K562 (cell line): ENCODE measurements around the gene GNAQ.

Experiments
- ARID2 ChIP-seq: fragments of 450-650 bp; IDR thresholded peaks from 2 replicates; pipeline ENCODE4 v1.6.1; 2017; ENCODE audit warnings: antibody characterized with exemption, mild to moderate bottlenecking
- ATF3 ChIP-seq, 2 experiments: fragments of 450-650 bp in 1 of 2; sonication (generic) in 1 of 2; formaldehyde crosslinking in 1 of 2; IDR thresholded peaks in 1 of 2; conservative IDR thresholded peaks in 1 of 2; 2 replicates each; pipeline versions ENCODE4 v1.6.1 to v1.8.1; 2016 to 2023; ENCODE audit warnings: mild to moderate bottlenecking in 2 of 2, moderate library complexity in 2 of 2, inconsistent platforms in 1 of 2, missing genetic modification reagents in 1 of 2
- CTCF ChIP-seq, 3 experiments: IDR thresholded peaks in 2 of 3; conservative IDR thresholded peaks in 1 of 3; 2 replicates each; pipeline ENCODE4 v1.5.1; 2011 to 2012; ENCODE audit warnings: low read length in 3 of 3, mild to moderate bottlenecking in 3 of 3, control low read depth in 2 of 3, improper control_type of control experiment in 1 of 3, inconsistent platforms in 1 of 3, low read depth in 1 of 3, mixed read lengths in 1 of 3, moderate library complexity in 1 of 3; ENCODE audit not compliant: insufficient read depth in 2 of 3
- EZH2 ChIP-seq: IDR thresholded peaks from 2 replicates; pipeline ENCODE4 v1.6.1; 2012; ENCODE audit warnings: low read depth, mild to moderate bottlenecking, inconsistent platforms, low read length, borderline replicate concordance
- HEY1 ChIP-seq: fragments of 250-450 bp; sonication (Bioruptor Pico); IDR thresholded peaks from 2 replicates; pipeline ENCODE4 v1.5.0; 2020; ENCODE audit warnings: mild to moderate bottlenecking, moderate library complexity, borderline replicate concordance
- MEF2D ChIP-seq: conservative IDR thresholded peaks from 2 replicates; pipeline ENCODE4 v1.6.1; 2016; ENCODE audit warnings: low read depth, missing genetic modification characterization, missing compliant biosample characterization
- NONO ChIP-seq, 2 experiments: fragments of 200-400 bp in 1 of 2; fragments of 450-650 bp in 1 of 2; formaldehyde crosslinking in 1 of 2; IDR thresholded peaks; 2 replicates each; pipeline ENCODE4 v1.6.1; 2017; ENCODE audit warnings: low read depth in 2 of 2, mild to moderate bottlenecking in 2 of 2, moderate library complexity in 2 of 2, low read length in 1 of 2
- RCOR1 ChIP-seq, 2 experiments: IDR thresholded peaks; 2 replicates each; pipeline ENCODE4 v1.6.1; 2012; ENCODE audit warnings: low read depth in 2 of 2, low read length in 2 of 2, borderline replicate concordance in 1 of 2, improper control_type of control experiment in 1 of 2
- SRSF1 ChIP-seq: fragments of 200-400 bp; formaldehyde crosslinking; IDR thresholded peaks from 2 replicates; pipeline ENCODE4 v1.6.1; 2017; ENCODE audit warnings: mild to moderate bottlenecking, low read depth, low read length, moderate library complexity
- TAF7 ChIP-seq: fragments of 450-650 bp; IDR thresholded peaks from 2 replicates; pipeline ENCODE4 v1.6.1; 2016; ENCODE audit warnings: missing genetic modification characterization, missing compliant biosample characterization
- TEAD4 ChIP-seq, 2 experiments: sonication (generic) in 1 of 2; formaldehyde crosslinking in 1 of 2; IDR thresholded peaks; 2 replicates each; pipeline versions ENCODE4 v1.6.1 to v1.8.0; 2012 to 2022; ENCODE audit warnings: borderline replicate concordance in 1 of 2, inconsistent platforms in 1 of 2, low read length in 1 of 2, mild to moderate bottlenecking in 1 of 2, missing genetic modification reagents in 1 of 2
- ZNF263 ChIP-seq: sonication (generic); formaldehyde crosslinking; IDR thresholded peaks from 2 replicates; pipeline ENCODE4 v1.8.0; 2022; ENCODE audit warnings: mild to moderate bottlenecking, missing genetic modification reagents, borderline replicate concordance
- ZNF436 ChIP-seq: fragments of 250-450, 450-650 bp; sonication (Bioruptor Pico); formaldehyde crosslinking; IDR thresholded peaks from 2 replicates; pipeline ENCODE4 v1.7.0; 2020; ENCODE audit warnings: mild to moderate bottlenecking

- TF ChIP-seq CTCF (IDR thresholded peaks at IDR 0.05 in 2 of 3, conservative IDR thresholded peaks at IDR 0.05 in 1 of 3; ENCODE audit: insufficient read depth in 2 of 3, low read depth in 1 of 3, low read length in 3 of 3) (no peak), TAF7 (tag) (no peak), MEF2D (no peak), TEAD4 (IDR thresholded peaks at IDR 0.05; ENCODE audit: low read length) (no peak), TEAD4 (CRISPR knock-in tag; IDR thresholded peaks at IDR 0.05; ENCODE audit: borderline replicate concordance) (no peak), HEY1 (CRISPR knock-in tag) (no peak), SRSF1 (no peak), NONO (IDR thresholded peaks at IDR 0.05; ENCODE audit: low read depth in 2 of 2, low read length in 1 of 2) (no peak), ARID2 (no peak), ZNF436 (CRISPR knock-in tag) (no peak), ZNF263 (CRISPR knock-in tag) (no peak), ATF3 (IDR thresholded peaks at IDR 0.05) (no peak), ATF3 (CRISPR knock-in tag; conservative IDR thresholded peaks at IDR 0.05) (no peak), EZH2 (no peak), RCOR1 (IDR thresholded peaks at IDR 0.05; ENCODE audit: borderline replicate concordance in 1 of 2, low read depth in 2 of 2, low read length in 2 of 2) (no peak)
Measured at GRCh38 chr9:77847059-77847499, 184.5 kb downstream of the GNAQ start.
